Activated T-helper 17 cell treated with anti-CD3 and anti-CD28 coated beads, Interleukin-2, amount 50 U/mL, for 72 hours (primary cell): ENCODE results near the gene ENOX1. TPM values are rescaled to one million over a fixed set of nuclear protein-coding genes. Genes with fewer than 3 reads are reported as not detected.

ENCODE experiments used
- ATAC-seq: fragments of 150-1000 bp; cut with Tn5 transposase; replicated peaks from 2 replicates; pipeline ENCODE4 v1.10.0; 2021; ENCODE audit warnings: mild to moderate bottlenecking, moderate library complexity
- H3K27ac Mint-ChIP-seq: one replicate; pipeline ENCODE4 v1.8.0; 2022; ENCODE audit warnings: mixed read lengths
- H3K27me3 Mint-ChIP-seq: one replicate; pipeline ENCODE4 v1.8.0; 2022; ENCODE audit warnings: mixed read lengths
- H3K36me3 Mint-ChIP-seq: one replicate; pipeline ENCODE4 v1.8.0; 2022; ENCODE audit warnings: low read depth, mild to moderate bottlenecking, mixed read lengths
- H3K4me1 Mint-ChIP-seq: one replicate; pipeline ENCODE4 v1.8.0; 2022; ENCODE audit warnings: mixed read lengths
- H3K4me3 Mint-ChIP-seq: one replicate; pipeline ENCODE4 v1.8.0; 2022; ENCODE audit warnings: mild to moderate bottlenecking, mixed read lengths
- H3K9me3 Mint-ChIP-seq: one replicate; pipeline ENCODE4 v1.8.0; 2022; ENCODE audit warnings: mixed read lengths
- total RNA-seq, 2 donors: library from RNA; stranded (reverse); gene quantifications; one replicate each; pipeline ENCODE4 v1.2.3, GENCODE V29; 2022

ENOX1 gene
- total RNA-seq, 2 donors from 2014 or later, result 1.7 TPM; not detected in 1

DNA sequence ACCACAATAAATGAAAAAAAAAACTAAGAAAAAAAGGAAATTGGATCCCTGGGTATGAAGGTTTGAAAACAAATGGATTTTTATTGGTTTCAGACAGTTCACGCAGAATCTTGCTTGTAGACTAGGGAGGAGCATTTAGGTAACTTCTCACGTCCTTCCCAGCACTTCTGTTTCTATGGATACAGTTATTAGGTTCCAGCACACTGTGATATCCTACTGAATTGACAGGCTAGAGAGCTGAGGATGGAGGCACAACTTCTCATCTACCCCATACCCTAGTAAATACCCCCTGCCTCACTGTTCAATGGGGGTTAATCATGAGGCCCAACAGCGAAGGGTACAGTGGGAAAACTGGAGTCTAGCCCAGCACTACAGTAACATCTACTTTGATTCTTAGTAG lies 304.1 kb downstream of the ENOX1 start:
- Mint-ChIP-seq H3K27me3 (no peaks in the 10 kb centered on the region), H3K27ac (no peak overlapping the region), H3K4me3 (no peak overlapping the region), H3K4me1 (peaks cover 5% of the 10 kb centered on the region), H3K9me3 (no peaks in the 10 kb centered on the region), H3K36me3 (no peaks in the 10 kb centered on the region)
- ATAC-seq, result no peak

DNA sequence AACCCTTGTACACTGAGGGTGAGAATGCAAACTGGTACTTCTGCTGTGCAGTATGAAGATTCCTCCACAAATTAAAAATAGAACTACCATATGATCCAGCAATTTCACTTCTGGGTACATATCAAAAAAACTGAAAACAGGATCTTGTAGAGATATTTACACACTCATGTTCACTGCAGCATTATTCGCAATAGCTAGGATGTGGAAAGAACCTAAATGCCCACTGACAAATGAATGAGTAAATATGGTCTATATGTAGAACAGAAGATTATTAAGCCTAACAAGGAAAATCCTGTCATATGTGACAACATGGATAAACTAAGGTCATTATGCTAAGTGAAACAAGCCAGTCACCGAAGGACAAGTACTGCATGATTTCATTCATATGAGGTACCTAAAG lies 304.7 kb downstream of the ENOX1 start:
- Mint-ChIP-seq H3K27me3 (no peaks in the 10 kb centered on the region), H3K36me3 (no peaks in the 10 kb centered on the region), H3K9me3 (no peaks in the 10 kb centered on the region), H3K27ac (no peak overlapping the region), H3K4me1 (peaks cover 5% of the 10 kb centered on the region), H3K4me3 (no peak overlapping the region)
- ATAC-seq, result no peak

DNA sequence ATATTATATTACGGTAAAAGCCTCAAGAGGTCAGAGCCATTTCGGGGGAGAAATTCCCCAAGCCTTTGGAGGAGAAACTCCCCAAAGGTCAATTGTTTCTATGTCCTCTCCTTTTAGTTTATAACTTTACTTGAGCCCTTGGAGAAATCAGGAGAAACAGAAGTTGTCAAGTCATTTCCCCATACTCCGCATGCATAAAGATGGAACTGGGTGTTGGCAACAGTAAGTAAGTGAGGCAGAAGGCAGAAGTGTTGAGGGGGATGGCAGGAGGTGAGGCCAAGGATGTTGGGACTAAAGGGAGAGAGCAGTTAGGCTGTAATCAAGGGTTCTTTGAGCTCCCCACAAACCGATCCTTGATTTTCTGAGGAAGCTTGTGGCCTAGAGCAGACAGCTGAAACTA lies 307.9 kb downstream of the ENOX1 start:
- H3K27me3 Mint-ChIP-seq, result peaks cover 3% of the 10 kb centered on the region
- no peaks in the 10 kb centered on the region for H3K36me3 Mint-ChIP-seq
- no peak overlapping the region for H3K27ac Mint-ChIP-seq
- H3K4me1 Mint-ChIP-seq, result no peaks in the 10 kb centered on the region
- no peaks in the 10 kb centered on the region for H3K9me3 Mint-ChIP-seq
- H3K4me3 Mint-ChIP-seq, result no peak overlapping the region
- no peak for ATAC-seq

DNA sequence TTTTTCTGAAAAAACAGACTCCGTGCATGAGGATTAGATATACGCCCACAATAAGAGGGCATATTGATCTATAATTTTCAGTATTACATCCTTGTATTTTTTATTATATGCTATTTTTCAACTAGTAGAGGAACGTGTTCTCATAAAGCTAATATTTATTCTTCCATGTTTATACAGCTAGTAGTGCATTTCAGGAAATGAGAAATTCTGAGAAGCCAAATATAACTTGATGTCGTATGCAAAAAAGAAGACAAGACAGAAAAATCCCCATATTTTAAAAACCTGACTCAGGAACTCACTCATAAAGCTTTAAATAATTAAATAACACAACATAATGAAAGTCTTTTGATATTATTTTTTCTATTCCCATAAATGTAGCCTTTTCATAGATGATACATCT lies 308.6 kb downstream of the ENOX1 start:
- Mint-ChIP-seq H3K27me3 (peaks cover 7% of the 10 kb centered on the region), H3K4me1 (no peaks in the 10 kb centered on the region), H3K27ac (no peak overlapping the region), H3K4me3 (no peak overlapping the region), H3K36me3 (no peaks in the 10 kb centered on the region), H3K9me3 (no peaks in the 10 kb centered on the region)
- no peak for ATAC-seq

DNA sequence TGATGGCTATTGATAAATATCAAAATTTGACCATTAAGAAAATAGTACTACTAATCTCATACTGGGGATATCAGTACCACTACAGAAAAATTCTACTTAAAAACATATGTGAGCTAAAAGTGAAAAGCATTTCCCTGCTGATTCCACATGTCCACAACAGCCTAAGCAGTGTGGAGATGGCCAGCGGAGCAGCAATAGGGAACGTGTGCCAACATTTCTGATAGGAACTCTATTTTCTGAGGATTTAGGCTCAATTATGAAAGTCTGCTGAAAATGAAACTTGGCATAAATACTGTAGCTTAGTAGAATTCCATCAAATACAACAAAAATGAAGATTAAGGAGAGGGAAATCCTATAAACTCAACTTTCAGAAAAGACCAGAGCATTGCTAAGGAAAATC lies 311.6 kb downstream of the ENOX1 start:
- Mint-ChIP-seq H3K9me3 (no peaks in the 10 kb centered on the region), H3K27ac (no peak overlapping the region), H3K27me3 (peaks cover 11% of the 10 kb centered on the region), H3K36me3 (no peaks in the 10 kb centered on the region), H3K4me1 (no peaks in the 10 kb centered on the region), H3K4me3 (no peak overlapping the region)
- ATAC-seq, result no peak

DNA sequence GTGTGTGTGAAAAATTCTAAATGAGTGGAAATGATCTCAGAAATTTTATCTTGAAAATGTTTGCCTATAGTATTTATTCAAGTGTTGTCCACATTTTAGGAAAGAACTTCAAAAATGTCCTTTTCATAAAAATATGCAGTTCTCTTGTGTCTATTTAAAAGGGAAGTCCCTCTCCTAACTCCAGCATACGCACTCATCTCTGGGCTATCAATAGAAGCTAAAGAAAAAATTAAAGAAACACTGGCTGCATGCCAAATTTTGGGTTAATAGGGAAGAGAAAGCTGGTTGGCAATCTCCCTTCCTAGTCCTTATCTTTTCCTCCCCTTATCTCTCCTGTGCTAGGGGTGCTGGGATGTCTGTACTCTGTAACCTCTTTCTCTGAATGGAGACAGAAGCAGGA lies 313.3 kb downstream of the ENOX1 start:
- Mint-ChIP-seq H3K36me3 (no peaks in the 10 kb centered on the region), H3K9me3 (no peaks in the 10 kb centered on the region), H3K27me3 (peaks cover 14% of the 10 kb centered on the region), H3K4me3 (no peak overlapping the region), H3K27ac (no peak overlapping the region), H3K4me1 (no peaks in the 10 kb centered on the region)
- ATAC-seq, result no peak

DNA sequence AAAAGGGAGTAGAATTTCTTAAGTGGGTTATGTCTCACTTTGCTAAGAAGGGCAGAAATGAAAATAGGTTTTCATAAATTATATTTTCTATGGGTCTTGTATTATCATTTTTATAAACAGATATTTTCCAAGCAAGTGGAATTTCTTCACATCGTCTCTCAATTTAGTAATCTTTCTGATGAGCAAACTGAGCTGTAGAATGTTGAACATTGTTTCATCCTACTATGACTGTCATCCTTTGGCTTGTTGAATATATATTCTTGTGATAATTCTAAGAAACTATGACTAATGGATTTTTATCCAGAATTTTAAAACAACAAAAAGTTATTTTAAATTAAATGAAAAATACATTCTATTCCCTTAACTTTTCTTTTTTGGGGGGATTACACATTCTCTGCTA lies 313.8 kb downstream of the ENOX1 start:
- no peak overlapping the region for H3K27ac Mint-ChIP-seq
- ATAC-seq, result no peak
- H3K4me1 Mint-ChIP-seq, result no peaks in the 10 kb centered on the region
- no peaks in the 10 kb centered on the region for H3K9me3 Mint-ChIP-seq
- no peak overlapping the region for H3K4me3 Mint-ChIP-seq
- H3K27me3 Mint-ChIP-seq, result peaks cover 14% of the 10 kb centered on the region
- H3K36me3 Mint-ChIP-seq, result no peaks in the 10 kb centered on the region

DNA sequence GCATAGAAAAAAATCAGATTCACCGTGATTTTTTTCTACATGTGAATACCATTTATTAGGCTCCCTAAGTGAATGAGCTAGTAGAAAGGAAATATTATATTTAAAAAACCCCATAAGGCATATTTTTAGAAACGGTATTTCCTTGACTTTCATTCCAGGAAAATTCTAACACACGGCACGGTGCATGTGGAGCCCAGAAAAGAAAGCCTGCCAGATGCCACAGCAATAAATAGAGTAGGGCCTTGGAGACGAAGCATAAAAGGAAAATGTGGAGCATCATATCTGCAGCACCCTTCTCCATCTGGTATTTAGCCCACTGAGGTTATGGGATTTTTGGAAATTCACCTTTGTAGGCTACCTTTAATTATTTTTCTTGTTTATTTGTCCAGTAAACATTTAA lies 314.4 kb downstream of the ENOX1 start:
- Mint-ChIP-seq H3K36me3 (no peaks in the 10 kb centered on the region), H3K4me1 (no peaks in the 10 kb centered on the region), H3K27ac (no peak overlapping the region), H3K27me3 (peaks cover 14% of the 10 kb centered on the region), H3K4me3 (no peak overlapping the region), H3K9me3 (no peaks in the 10 kb centered on the region)
- ATAC-seq, result no peak

DNA sequence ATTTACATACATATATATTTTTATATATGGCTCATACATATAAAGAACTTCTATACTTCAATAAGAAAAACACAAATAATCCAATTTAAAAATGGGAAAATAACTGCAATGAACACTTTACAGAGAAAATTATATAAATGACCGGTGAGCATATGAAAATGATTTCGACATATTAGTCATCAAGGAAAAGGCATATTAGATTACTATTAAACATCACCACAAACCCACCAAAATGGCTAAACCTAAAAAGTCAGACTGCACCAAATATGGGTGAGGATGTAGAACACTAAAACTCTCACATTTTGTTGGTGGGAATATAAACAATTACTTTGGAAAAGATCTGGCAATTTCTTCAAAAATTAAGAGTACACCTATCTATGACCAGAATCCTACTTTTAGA lies 316.2 kb downstream of the ENOX1 start:
- Mint-ChIP-seq H3K36me3 (no peaks in the 10 kb centered on the region), H3K4me3 (no peak overlapping the region), H3K4me1 (no peaks in the 10 kb centered on the region), H3K27ac (no peak overlapping the region), H3K9me3 (no peaks in the 10 kb centered on the region), H3K27me3 (peaks cover 11% of the 10 kb centered on the region)
- ATAC-seq, result no peak

DNA sequence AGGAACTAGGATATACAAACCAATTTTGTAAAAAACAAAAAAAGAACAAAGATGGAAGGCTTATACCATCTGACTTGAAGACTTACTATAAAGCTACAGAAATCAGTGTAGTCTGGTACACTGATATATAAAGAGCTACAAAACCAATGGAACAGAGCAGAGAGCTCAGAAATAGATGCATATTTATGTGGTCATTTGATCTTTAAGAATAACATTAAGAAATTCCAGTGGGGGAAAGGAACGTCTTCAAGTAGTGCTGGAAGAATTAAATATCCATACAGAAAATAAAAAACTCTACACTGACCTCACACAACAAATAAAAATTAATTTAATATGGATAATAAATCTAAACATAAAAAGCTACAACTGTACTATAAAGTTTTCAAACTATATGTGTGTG lies 317.0 kb downstream of the ENOX1 start:
- H3K4me3 Mint-ChIP-seq, result no peak overlapping the region
- no peak for ATAC-seq
- no peaks in the 10 kb centered on the region for H3K36me3 Mint-ChIP-seq
- no peak overlapping the region for H3K27ac Mint-ChIP-seq
- peaks cover 11% of the 10 kb centered on the region for H3K27me3 Mint-ChIP-seq
- no peaks in the 10 kb centered on the region for H3K9me3 Mint-ChIP-seq
- H3K4me1 Mint-ChIP-seq, result no peaks in the 10 kb centered on the region

DNA sequence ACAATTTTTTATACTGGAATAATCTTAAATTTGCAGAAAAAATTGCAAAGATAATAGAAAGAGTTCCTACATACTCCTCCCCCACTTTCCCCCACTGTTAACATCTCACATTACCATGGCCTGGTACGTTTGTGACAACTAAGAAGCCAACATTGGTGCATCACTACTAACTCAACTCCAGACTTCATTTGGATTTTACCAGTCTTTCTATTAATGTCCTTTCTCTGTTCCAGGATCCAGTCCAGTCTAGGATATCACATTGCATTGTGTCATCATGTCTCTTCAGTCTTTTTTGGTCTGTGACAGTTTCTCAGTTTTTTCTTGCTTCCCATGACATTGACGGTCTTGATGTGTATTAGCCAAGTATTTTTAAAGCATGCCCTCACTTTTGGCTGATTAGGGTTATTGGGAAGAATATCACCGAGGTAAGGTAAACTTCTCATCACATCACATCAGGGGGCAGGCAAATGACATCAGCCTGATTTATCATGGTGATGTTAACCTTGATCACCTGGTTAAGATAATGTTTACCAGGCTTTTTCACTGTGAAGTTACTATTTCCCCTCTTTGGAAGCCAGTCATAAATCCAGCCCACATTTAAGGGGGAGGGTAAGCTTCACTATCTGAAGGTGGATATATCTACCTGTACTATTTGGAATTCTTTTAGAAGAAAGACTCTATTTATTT lies 322.1 kb downstream of the ENOX1 start:
- Mint-ChIP-seq H3K4me1 (no peaks in the 10 kb centered on the region), H3K27me3 (peaks cover 2% of the 10 kb centered on the region), H3K9me3 (no peaks in the 10 kb centered on the region), H3K36me3 (no peaks in the 10 kb centered on the region), H3K27ac (no peak overlapping the region), H3K4me3 (no peak overlapping the region)
- ATAC-seq, result no peak

DNA sequence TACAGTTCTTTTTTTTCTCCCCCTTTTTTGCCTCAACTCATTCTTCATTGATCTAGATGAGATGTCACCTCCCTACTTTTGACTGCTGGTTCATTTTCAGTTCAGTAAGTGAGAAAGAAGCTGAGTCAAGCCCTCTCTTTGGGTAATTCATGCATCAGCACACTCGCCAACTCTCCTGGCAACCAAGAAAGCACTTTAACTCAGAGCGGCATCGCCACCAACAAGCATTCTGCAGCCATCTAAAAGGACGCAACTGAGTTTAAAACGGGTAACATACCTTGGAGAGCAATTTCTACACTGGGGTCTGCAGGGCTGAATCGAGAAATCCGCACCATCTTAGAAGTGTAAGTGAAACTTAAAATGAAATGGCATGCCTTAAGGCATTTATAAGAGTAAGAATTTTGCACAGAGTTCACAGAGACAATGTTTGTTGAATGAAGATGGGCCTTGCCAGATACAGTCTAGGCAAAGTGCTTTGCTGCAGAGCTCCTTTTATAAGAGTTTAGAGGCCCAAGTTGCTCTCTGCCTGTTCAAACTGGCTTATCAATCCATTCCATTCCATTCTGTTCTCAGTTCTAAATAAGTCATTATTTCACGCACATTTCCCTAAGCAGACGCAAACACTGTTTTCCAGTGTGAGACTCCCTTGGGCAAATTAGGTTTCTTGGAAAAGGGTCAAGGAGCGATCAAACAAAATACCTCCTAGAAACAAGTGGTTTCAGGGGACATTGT lies 338.0 kb downstream of the ENOX1 start:
- no peaks in the 10 kb centered on the region for H3K9me3 Mint-ChIP-seq

DNA sequence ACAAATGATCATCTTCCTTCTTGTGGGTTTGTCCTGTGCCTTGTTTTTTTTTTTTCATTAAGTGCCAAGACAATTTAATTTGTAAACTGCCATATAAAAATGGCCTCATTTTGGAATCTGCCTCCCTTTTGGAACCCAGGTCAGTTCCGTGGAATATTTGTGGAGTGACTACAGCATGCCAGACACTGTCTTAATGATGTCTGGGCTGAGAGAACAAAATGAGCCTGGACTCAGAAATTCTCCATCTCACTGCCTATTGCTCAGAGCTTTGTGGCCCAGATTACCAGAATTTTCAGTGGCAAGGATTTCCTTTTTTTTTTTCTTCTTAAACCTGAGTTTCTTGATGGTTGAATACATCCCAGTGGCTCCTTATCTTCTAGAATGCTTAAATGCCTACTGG lies 340.6 kb downstream of the ENOX1 start:
- ATAC-seq, result no peak
- peaks cover 10% of the 10 kb centered on the region for H3K27me3 Mint-ChIP-seq
- no peaks in the 10 kb centered on the region for H3K36me3 Mint-ChIP-seq
- no peak overlapping the region for H3K27ac Mint-ChIP-seq
- no peaks in the 10 kb centered on the region for H3K4me1 Mint-ChIP-seq
- no peaks in the 10 kb centered on the region for H3K9me3 Mint-ChIP-seq
- H3K4me3 Mint-ChIP-seq, result no peak overlapping the region

More for the DNA sequence above, 338.0 kb downstream of the ENOX1 start:
- H3K36me3 Mint-ChIP-seq, result no peaks in the 10 kb centered on the region
- H3K27me3 Mint-ChIP-seq, result peaks cover 6% of the 10 kb centered on the region
- H3K4me3 Mint-ChIP-seq, result no peak overlapping the region
- no peak overlapping the region for H3K27ac Mint-ChIP-seq
- no peak for ATAC-seq
- H3K4me1 Mint-ChIP-seq, result no peaks in the 10 kb centered on the region

DNA sequence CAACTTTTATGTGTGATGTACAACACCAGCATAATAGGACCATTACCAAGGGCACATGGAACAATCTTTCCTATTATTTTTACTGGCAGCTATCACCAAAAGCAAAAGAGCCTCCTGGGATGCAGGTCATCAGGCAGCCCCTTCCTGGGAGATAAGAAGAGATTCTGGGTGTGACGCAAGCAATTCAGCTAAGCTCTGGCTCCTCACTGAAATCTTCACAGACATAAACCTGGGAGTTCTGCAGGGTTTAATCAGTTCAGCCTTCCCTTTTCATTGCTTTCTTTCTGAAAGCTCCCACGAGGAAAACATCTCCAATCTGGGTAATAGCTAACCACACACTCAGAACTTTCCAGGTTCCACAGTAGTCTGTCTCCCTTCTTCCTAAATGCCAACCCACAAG lies 341.1 kb downstream of the ENOX1 start:
- Mint-ChIP-seq H3K9me3 (no peaks in the 10 kb centered on the region), H3K27ac (no peak overlapping the region), H3K36me3 (no peaks in the 10 kb centered on the region), H3K4me3 (no peak overlapping the region), H3K27me3 (peaks cover 10% of the 10 kb centered on the region), H3K4me1 (no peaks in the 10 kb centered on the region)
- ATAC-seq, result no peak

DNA sequence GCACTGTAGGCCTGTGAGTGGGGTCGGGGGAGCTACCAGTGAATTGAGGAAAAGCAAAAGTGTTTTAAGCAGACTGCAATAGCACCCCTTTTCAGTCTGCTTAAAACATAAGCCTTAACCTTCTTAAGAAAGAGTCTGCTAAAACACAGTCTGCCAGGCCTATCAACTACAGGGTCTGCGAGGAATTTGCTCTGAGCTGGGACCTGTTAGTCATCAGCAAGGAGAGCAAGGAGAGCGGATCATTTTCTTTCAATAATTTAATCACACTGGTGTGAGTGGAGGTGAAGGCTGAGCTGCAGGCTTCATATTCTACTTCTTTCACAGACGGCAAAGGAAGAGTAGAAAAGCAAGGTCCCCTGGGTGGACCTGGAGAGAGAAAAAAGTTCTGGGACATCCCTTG lies 342.7 kb downstream of the ENOX1 start:
- no peaks in the 10 kb centered on the region for H3K4me1 Mint-ChIP-seq
- no peaks in the 10 kb centered on the region for H3K36me3 Mint-ChIP-seq
- H3K27me3 Mint-ChIP-seq, result peaks cover 10% of the 10 kb centered on the region
- no peaks in the 10 kb centered on the region for H3K9me3 Mint-ChIP-seq
- no peak overlapping the region for H3K4me3 Mint-ChIP-seq
- no peak overlapping the region for H3K27ac Mint-ChIP-seq
- no peak for ATAC-seq
